HG03521 (cell line): Measurements from ENCODE around the gene OXTR.
"Not testable (repeated sequence)": the region's sequence is repeated elsewhere in the genome, so short reads cannot be mapped to it uniquely, and the experiment has no call there.

Source experiments
- ATAC-seq: cut with Tn5 transposase; IDR thresholded peaks from one replicate; pipeline ENCODE4 v1.9.1; 2021; ENCODE audit warnings: mild to moderate bottlenecking, moderate library complexity; ENCODE audit not compliant: unreplicated experiment

The OXTR gene

DNA sequence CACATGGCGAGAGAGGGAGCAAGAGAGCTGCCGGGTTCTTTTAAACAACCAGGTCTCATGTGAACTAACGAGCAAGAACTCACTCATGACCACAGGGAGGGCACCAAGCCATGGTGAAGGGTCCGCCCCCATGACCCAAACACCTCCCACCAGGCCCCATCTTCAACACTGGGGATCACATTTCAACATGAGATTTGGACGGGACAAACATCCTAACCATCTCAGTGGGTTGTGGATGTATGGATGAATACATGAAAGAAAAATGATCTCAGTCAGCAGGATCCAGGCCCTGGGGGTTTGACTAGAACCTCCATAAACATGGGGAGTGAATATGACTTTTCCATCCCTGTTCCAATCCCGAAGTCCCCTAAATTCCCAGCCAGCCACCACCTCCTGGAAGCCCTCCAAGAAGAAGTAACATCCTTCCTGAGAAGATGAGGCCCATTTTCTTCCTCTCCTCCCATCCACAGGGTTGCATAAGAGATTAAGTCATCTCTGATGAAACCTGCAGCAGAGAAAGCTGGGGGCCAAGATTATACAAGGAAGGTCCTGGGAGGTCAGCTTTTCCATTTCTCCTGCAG, 26.3 kb downstream of the OXTR start:
- no peak for ATAC-seq

DNA sequence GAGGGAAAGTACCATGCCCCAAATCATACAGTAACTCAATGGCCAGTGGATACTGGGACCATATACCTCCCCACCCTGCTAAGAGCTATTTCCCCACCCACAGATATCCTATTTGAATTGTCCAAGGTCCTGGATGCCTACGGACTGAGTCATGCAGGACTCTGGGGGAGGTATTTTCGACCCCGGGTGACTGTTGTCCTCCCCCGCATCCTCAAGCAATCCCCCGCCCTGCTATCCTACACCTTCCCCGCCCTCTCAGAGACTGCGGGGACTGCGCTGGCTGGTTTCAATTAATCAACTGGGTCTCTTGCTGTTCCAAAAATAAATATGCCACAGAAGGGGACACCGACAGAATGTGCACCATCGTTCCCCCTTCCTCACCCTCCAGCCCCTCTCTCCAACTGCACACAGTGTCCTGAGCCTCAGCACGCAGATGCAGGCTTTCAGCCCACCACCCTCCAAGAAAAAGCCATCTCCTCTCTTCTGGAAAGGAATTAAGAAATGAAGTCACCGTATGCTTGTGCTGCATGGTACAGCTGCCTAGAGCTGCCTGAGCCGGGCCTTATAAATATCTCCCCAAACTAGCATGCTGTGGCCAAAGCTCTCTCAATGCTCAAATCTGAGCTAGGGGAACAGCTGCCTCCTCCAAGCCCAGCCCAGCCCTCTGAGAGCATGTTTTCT, 27.7 kb downstream of the OXTR start:
- no peak for ATAC-seq

DNA sequence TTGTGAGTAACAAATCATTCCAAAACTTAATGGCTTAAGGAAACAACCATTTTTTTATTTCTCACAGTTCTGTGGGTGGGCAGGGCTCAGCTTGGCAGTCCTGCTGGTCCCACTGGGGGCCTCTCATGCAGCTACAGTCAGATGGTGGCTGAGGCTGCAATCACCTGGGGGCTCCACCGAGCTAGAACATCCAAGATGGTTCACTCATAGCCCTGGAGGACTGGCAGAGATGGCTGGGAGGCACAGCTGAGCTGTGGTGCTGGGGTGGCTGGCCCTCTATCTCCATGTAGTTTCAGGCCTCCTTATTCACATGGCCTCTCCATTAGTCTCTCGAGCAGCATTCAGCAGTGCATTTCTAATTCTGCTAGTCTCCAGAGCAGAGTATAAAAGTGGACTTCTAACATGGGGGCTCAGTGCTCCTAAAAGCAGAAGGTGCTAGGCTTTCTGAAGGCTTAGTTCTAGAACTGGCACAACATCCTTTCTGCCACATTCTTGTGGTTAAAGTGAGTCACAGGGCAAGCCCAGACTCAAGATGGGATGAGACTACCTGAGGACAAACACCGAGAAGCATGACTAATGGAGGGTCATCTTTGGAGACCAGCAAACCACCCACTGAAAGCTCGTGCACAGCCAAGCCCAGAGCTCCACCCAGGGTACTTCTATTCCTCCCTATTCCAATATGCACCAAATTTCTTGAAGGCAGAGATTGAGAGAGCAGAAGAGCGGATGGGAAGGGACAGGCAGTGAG, 29.5 kb downstream of the OXTR start:
- ATAC-seq: no peak

DNA sequence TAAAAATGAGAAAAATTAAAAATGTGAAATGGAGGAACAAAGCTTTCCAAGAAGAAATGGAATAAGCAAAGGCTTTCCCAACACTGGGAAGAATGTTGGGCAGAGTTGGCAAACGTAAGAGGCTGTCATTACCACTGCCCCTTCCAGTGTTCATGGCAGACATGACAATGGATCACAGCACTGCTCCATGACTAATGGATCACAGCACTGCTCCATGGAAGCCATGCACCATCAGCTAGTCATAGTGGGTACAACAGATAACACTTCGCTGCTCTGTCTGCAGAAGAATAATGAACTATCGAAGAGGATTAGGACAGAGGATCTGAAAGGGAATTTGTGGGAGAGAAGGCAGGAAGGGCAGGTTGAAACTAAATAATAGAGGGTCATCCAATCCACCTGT, 30.8 kb downstream of the OXTR start:
- ATAC-seq: no peak

DNA sequence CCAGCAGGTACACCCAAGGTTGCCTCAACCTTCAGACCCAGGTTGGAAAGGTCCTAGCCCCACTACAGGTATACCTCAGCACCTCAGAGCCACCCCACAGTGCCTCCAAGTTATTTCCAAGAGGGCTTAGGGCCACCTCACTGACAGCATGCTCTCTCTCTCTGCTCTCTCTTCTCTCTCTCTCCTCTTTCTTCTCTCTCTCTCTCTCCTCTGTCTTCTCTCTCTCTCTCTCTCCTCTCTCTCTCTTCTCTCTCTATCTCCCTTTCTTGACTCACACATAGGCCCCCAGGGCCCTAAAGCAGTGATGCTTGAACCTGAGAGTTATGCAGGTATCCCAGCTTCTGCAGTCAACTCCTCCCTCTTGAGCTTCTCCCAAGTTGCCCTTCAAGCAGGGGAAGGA, 31.6 kb downstream of the OXTR start:
- no peak for ATAC-seq

DNA sequence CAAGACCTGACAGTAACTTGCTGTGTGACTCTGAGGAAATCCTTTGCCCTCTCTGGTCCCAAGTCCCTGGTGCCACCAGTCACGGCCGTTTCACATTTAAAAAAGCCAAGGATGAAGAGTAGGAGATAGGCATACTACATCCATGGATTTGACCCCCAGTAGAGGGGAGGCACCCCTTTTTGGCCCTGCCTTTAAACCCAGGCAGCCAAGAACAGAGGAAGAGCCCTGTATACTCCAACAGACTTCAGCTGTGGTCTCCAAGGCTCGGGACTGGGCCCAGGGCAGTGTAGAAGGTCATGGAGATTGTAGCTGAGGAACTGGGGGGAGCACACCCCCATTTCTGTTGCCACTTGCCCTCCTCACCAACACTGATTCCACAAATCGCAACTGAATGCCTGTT, 32.1 kb downstream of the OXTR start:
- ATAC-seq: no peak

DNA sequence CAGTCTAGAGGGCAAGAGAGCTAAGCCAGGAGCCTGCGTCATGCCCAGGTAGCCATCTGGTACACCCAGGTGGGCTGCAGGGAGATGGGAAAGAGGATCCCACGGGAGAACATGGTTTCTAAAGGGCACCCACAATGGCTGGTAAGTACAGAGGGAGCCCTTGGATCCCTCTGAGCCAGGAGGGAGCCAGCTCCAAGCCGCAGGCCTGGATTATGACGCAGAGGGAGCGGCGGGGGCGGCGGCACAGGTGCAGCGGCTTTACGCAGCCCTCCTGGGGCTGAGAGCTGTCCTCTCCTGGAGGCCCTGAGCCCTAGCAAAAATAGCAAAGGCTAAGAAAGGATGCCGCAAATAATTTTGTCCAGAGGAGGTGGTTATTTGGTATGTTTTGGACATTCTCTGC, 33.0 kb downstream of the OXTR start:
- no peak for ATAC-seq

DNA sequence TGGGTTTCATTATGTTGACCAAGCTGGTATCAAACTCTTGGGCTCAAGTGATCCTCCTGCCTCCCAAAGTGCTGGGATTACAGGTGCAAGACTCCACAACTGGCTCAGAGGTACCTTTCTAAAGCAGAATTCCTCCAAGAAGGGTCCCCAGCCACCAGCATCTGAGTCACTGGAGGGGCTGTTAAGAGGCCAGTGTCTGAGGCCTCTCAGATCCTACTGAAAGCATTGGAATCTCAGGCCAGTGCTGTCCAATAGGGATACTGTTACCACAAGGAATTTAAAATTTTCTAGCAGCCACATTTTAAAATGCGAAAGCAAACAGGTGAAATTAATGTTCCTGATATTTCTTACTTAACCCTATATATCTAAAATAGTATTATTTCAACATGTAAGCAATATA, 34.5 kb downstream of the OXTR start:
- ATAC-seq: no peak

DNA sequence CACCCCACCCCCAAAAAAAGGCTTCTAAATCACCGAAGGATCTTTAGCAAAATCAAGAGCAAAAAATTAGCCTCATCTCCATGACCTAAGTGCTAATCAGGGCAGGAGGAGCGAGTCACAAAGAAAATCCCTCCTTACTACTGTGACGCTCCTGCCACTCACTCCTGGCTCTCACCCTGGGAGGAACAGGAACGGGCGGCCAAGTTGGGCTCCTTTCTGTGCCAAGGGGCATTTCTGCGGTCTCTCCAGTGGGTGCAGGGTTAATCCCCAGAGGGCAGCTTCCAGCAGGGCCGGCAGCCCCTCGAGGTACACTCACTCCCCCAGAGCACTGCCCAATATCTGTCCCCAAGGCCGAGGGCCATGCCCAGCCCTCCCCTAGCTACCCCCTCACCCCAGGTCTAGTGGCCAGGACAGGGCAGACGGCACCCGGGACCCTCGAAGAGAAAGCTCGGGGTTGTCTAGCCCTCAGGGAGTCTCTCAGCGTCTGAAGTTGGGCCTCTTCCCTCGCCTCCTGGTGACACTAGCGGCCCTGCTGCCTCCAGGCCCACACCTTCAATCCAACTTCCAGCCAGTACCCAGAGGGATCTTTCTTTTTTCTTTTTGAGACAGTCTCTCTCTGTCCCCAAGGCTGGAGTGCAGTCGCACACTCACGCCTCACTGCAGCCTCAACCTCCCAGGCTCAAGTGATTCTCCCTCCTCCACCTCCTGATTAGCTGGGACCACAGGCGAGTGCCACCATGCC, 35.1 kb downstream of the OXTR start:
- no peak for ATAC-seq

DNA sequence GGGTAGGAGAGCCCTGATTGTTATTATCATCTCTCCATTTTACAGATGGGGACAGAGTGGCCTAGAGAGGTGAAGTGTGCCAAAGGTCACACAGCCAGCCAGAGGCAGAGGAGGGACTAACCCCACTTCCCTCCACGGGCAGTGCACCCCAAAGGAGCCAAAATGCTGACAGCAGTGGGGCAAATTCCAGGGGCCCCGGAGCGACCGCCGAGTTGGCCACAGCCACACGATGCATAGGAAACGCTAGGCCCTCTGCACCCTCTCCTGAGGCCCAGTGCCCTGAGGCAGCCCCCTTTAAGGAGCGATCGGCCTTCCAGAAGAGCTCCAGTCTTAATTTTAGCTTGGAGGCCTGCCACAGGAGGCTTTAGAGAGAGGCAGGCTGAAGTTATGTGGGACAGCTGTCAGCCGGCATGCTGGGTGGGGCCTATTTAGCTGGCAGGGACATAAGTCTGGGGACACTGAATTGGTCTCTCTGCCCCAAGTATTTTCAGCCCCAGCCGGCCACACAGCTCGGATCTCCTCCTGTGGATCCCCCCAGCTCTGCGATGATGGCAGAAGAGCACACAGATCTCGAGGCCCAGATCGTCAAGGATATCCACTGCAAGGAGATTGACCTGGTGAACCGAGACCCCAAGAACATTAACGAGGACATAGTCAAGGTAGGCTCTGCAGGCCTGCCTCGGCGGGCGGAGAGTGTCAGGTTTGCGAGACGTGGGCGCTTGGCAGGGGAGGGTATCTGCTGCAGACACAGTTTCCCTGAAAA, 35.9 kb downstream of the OXTR start, which contains the start of gene CAV3:
Gene CAV3 (plus strand): TSS at position 471 of the 763 bp plus-strand sequence. CDS start 75 bp downstream, at position 546.
- ATAC-seq: no peak

DNA sequence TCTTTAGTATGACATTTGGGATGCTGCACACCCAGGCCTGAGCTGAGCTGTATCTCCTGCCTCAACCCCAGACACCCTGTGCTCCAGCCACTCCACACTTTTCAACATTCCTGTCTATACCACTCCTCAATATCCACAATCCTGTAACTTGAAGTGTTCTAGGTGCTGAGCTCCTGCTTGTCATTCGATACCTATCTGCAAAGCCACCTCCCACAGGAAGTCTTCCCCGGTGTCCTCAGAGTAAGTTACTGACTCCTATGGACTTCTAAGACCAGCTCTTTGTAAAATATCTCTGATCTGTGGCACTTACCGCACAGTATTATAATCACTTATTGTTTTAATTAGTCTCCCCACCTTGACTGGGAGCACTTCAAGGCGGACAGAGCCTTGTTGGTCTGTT, 37.0 kb downstream of the OXTR start:
- no peak for ATAC-seq

DNA sequence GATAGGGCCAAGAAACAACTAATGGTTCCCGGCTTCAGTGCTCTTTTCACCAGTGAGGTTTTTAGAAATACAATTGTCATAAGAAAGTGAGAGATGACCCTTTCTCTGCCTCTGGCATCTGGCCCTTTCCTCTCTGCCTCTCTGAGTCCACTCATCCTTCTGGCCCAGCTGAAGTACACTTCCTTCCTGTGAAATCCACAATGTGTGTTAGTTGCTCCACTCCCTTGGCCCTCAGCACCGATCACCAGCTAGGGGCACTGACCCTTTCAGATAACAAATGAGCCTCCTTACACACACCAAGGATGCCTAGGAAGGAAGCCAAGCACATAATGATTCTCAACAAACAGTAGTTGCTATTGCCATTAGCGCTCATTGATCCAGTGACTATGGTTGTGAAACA, 38.8 kb downstream of the OXTR start:
- ATAC-seq: no peak

DNA sequence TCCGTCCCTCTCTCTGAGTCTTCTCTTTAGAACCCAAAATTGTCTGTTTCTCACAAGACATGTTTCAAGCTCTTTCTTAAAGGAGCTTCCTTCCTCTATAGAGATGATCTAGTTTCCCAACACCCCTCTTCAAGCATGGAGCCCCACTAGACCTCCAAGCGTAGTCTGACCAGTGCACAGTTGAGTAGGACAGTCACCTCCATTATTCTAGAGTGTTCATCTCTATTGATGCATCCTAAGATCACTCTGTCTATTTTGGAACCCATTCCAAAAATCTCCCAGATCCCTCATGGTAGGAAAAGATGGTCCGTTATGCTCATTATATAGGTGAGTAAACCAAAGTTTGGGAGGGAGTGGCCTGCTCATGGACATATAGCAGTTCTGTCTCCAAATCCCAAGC, 39.9 kb downstream of the OXTR start:
- no peak for ATAC-seq

DNA sequence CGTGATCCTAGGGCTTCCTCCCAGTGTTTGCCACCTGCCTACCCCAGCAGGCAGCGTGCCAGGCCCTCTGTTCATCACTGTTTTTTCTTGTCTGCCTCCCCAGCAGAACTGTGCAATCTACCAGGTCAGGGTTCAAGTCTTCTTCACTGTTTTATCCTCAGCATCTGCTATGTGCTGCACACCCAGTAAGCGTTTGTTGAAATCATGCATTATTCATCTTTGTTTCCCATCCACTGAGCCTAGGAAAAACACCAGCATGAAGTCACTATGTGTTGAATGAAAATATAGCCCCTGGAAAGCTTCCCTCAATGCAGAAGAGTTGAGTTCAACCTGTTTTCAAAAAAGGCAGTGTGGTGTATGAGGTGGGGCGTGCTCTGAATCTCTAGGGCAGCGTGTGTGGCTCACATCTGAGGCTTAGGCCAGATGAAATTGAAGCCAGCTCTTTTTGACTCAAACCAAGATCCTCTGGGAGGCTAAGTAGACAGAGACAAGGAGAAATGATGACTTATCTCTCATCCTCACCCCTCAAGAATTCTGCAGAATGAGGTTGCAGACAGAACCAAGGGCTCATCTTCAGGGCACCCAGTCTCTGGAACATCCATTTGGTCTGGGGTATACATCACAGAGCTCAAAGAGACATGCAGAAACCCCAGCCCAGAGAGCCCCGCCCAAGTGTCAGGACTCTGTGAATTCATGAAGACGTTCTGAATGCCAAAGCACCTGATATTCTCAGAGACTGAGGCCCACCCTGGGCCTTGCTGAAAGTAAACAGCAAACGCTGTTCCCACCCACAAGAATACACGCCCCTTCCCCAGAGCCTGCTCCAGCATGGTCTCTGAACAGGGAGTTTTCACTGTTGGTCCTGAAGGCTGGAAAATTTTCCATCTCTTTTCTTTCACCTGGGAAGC, 41.6 kb downstream of the OXTR start:
- no peak for ATAC-seq

DNA sequence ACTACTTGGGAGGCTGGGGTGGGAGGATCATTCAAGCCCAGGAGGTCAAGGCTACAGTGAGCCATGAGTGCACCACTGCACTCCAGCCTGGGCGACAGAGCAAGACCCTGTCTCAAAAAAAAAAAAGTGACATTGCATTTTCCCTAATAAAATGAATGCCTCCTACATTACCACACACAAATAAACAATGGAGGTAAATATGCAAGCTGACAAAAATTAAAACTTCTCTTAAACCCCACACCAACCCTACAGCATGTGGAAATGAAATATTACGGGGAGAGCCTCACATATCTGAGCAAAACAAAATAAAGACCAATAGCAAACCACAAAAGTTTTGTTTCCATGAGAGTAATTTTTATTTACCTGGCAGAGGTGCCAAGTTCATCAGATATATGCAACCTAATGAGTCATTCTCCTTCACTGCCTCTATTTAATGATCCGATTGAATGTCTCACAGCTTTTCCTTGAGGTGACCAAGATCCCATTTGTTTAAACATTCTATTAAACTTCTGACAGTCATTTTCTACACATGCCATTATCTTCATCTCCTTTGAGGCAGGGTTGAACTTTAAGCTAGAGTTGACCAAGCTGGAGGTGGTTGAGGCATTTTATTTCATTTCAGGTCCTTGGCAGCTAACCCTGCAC, 45.2 kb downstream of the OXTR start:
- no peak for ATAC-seq

DNA sequence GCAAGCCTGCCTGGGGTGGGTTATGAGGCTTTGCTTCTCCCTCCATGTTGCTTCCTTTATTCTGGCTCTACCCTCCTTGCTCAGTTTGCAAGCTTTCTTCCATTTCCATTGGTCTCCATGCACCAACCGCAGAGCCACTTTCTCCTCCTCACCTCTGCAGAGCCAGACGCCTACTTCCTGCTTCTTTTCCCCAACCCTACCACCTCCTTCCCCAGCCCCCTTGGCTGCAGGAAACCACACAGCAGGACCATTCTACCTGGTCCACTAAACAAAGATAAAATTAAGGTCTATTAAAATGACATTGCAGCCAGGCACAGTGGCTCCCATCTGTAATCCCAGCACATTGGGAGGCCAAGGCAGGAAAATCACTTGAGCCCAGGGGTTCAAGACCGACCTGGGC, 45.8 kb downstream of the OXTR start:
- ATAC-seq: no peak

DNA sequence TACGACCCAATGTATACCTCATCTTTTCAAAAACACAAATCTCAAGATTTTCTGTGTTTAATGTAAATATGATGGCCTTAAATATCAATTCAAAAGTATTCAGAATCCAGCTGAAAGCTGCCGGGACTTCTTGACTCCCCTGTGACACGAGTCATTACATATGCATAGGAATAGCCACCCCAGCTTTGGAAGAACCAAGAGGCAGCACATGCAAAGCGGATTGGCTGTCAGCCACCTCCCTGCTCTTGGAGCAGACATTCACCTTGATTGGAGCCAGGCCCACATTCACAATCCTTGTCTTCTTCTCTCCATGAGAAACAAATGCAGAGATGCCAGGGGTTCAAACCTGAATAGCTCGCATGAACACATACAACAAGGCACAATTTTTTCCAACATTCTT, 46.6 kb downstream of the OXTR start:
- ATAC-seq: no peak

DNA sequence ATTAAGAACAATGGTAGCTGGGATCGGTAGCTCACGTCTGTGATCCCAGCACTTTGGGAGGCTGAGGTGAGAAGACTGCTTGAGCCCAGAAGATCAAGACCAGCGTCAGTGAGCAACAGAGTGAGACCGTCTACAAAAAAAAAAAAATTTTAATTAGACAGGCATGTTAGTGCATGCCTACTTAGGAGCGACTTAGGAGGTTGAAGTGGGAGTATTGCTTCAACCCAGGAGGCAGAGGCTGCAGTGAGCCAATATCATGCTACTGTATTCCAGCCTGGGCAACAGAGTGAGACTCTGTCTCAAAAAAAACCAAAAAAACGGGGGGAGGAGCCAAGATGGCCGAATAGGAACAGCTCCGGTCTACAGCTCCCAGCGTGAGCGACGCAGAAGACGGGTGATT, 53.7 kb downstream of the OXTR start:
- not testable (repeated sequence) for ATAC-seq
